RCC 7860 (cell line): Measurements from ENCODE around the gene MMRN1.

Experiments
- DNase-seq: peaks from one replicate; pipeline ENCODE4 v3.0.0-alpha.2; 2015; ENCODE audit warnings: low spot score
- FAIRE-seq: peaks from 2 replicates; lab custom pipeline; 2012; peaks lifted over from hg19 to GRCh38; lab: Jason Lieb, UNC

The MMRN1 gene

GRCh38 chr4:89995814-89996213 is 101.2 kb downstream of the MMRN1 start:
- no peak for FAIRE-seq
- no peak for DNase-seq

GRCh38 chr4:89997171-89997704 is 102.6 kb downstream of the MMRN1 start:
- no peak for FAIRE-seq

GRCh38 chr4:89998469-89999011 is 103.9 kb downstream of the MMRN1 start:
- DNase-seq (no peak), FAIRE-seq (no peak)

More at GRCh38 chr4:89997171-89997704, 102.6 kb downstream of the MMRN1 start:
- DNase-seq, result no peak

- no peak for DNase-seq
- FAIRE-seq, result no peak
Measured at GRCh38 chr4:90001023-90001422, 106.4 kb downstream of the MMRN1 start.

GRCh38 chr4:90002441-90003062 is 107.9 kb downstream of the MMRN1 start:
- DNase-seq (no peak), FAIRE-seq (no peak)
